OCI-LY3 (cell line): ENCODE measurements around the gene METTL16.

ENCODE experiments used
- H2AFZ ChIP-seq: fragments of 200-600, 300-600 bp; shearing (Covaris generic); 2 replicates; pipeline ENCODE4 v1.6.0; 2014; ENCODE audit warnings: antibody characterized with exemption, low read depth, low read length
- H3K27ac ChIP-seq: fragments of 200-600, 300-600 bp; sonication (generic); 2 replicates; pipeline ENCODE4 v1.5.1; 2014; ENCODE audit warnings: mild to moderate bottlenecking, low read length, moderate library complexity, mixed read lengths
- H3K27me3 ChIP-seq: fragments of 200-600, 300-600 bp; sonication (generic); 2 replicates; pipeline ENCODE4 v1.6.1; 2014; ENCODE audit warnings: low read depth, low read length, mixed read lengths
- H3K36me3 ChIP-seq: fragments of 200-600, 300-600 bp; sonication (generic); replicated peaks from 2 replicates; pipeline ENCODE3; 2014; ENCODE audit warnings: low read depth, low read length, mixed read lengths
- H3K4me1 ChIP-seq: fragments of 300-600, 200-600 bp; sonication (generic); 2 replicates; pipeline ENCODE4 v1.6.1; 2014; ENCODE audit warnings: low read length, mixed read lengths
- H3K4me2 ChIP-seq: fragments of 200-600, 300-600 bp; sonication (generic); 2 replicates; pipeline ENCODE4 v1.6.1; 2014; ENCODE audit warnings: low read length, mixed read lengths
- H3K4me3 ChIP-seq: fragments of 300-600, 200-600 bp; sonication (generic); 2 replicates; pipeline ENCODE4 v1.5.1; 2014; ENCODE audit warnings: antibody characterized with exemption, mild to moderate bottlenecking, low read length, moderate library complexity
- H3K79me2 ChIP-seq: fragments of 300-600, 200-600 bp; shearing (Covaris generic); 2 replicates; pipeline ENCODE4 v1.6.1; 2014; ENCODE audit warnings: mild to moderate bottlenecking, low read length, mixed read lengths
- H3K9ac ChIP-seq: fragments of 300-600, 200-600 bp; shearing (Covaris generic); 2 replicates; pipeline ENCODE4 v1.6.0; 2014; ENCODE audit warnings: mild to moderate bottlenecking, low read length, moderate library complexity
- H3K9me3 ChIP-seq: fragments of 200-600, 300-600 bp; shearing (Covaris generic); 2 replicates; pipeline ENCODE4 v1.6.1; 2014; ENCODE audit warnings: low read length, mixed read lengths; ENCODE audit not compliant: insufficient read depth
- H4K20me1 ChIP-seq: fragments of 200-600, 300-600 bp; sonication (generic); 2 replicates; pipeline ENCODE4 v1.6.1; 2016; ENCODE audit warnings: low read length, mixed read lengths; ENCODE audit not compliant: insufficient read depth
- CTCF ChIP-seq: fragments of 200-600, 300-600 bp; sonication (generic); IDR thresholded peaks from 2 replicates; pipeline ENCODE4 v1.5.1; 2014; ENCODE audit warnings: antibody characterized with exemption, low read length, low read depth
- EZH2phosphoT487 ChIP-seq: fragments of 200-600 bp; shearing (Covaris generic); IDR thresholded peaks from 2 replicates; pipeline ENCODE4 v1.6.1; 2018; ENCODE audit warnings: antibody characterized with exemption, mixed run types, low read depth

Gene METTL16

GRCh38 chr17:2468270-2468669 lies 43.4 kb downstream of the METTL16 start:
- Histone ChIP-seq H3K4me3 (no peak overlapping the region), H3K27me3 (no peaks in the 10 kb centered on the region), H3K36me3 (peaks cover 15% of the 10 kb centered on the region), H3K27ac (no peak overlapping the region), H3K4me2 (no peak overlapping the region), H4K20me1 (no peaks in the 10 kb centered on the region), H2AFZ (no peak overlapping the region), H3K4me1 (no peaks in the 10 kb centered on the region), H3K79me2 (no peaks in the 10 kb centered on the region), H3K9ac (no peak overlapping the region), H3K9me3 (no peaks in the 10 kb centered on the region)
- TF ChIP-seq CTCF (no peak), EZH2phosphoT487 (no peak)

GRCh38 chr17:2466931-2467330 lies 44.8 kb downstream of the METTL16 start:
- H3K4me2 ChIP-seq, result no peak overlapping the region
- no peak overlapping the region for H3K9ac ChIP-seq
- H3K4me1 ChIP-seq, result no peaks in the 10 kb centered on the region
- H2AFZ ChIP-seq, result no peak overlapping the region
- H4K20me1 ChIP-seq, result no peaks in the 10 kb centered on the region
- H3K9me3 ChIP-seq, result no peaks in the 10 kb centered on the region
- no peak overlapping the region for H3K27ac ChIP-seq
- H3K4me3 ChIP-seq, result no peak overlapping the region
- TF ChIP-seq CTCF, result no peak
- no peak for TF ChIP-seq EZH2phosphoT487
- H3K79me2 ChIP-seq, result no peaks in the 10 kb centered on the region
- no peaks in the 10 kb centered on the region for H3K27me3 ChIP-seq
- H3K36me3 ChIP-seq, result peaks cover 24% of the 10 kb centered on the region

GRCh38 chr17:2462481-2462880 lies 49.2 kb downstream of the METTL16 start:
- Histone ChIP-seq H4K20me1 (no peaks in the 10 kb centered on the region), H3K4me2 (no peak overlapping the region), H3K27me3 (no peaks in the 10 kb centered on the region), H3K4me3 (no peak overlapping the region), H3K9me3 (no peaks in the 10 kb centered on the region), H3K36me3 (peaks cover 20% of the 10 kb centered on the region), H2AFZ (no peak overlapping the region), H3K27ac (no peak overlapping the region), H3K9ac (no peak overlapping the region), H3K4me1 (no peaks in the 10 kb centered on the region; the same call in 1 of the 2 replicates), H3K79me2 (no peaks in the 10 kb centered on the region)
- TF ChIP-seq CTCF (no peak), EZH2phosphoT487 (no peak)

GRCh38 chr17:2459917-2460271 lies 51.8 kb downstream of the METTL16 start:
- H3K36me3 ChIP-seq, result peaks cover 22% of the 10 kb centered on the region

More at GRCh38 chr17:2459917-2460271, 51.8 kb downstream of the METTL16 start:
- Histone ChIP-seq H3K4me2 (no peak overlapping the region), H3K4me1 (no peaks in the 10 kb centered on the region; the same call in 1 of the 2 replicates), H3K4me3 (no peak overlapping the region), H3K27me3 (no peaks in the 10 kb centered on the region), H4K20me1 (no peaks in the 10 kb centered on the region), H3K79me2 (no peaks in the 10 kb centered on the region), H3K9me3 (no peaks in the 10 kb centered on the region), H2AFZ (no peak overlapping the region), H3K27ac (no peak overlapping the region), H3K9ac (no peak overlapping the region)
- TF ChIP-seq CTCF (no peak), EZH2phosphoT487 (no peak)
